ENCODE results near the gene INHBE.
"Not testable (repeated sequence)": the region's sequence is repeated elsewhere in the genome, so short reads cannot be mapped to it uniquely, and the experiment has no call there.

Gene INHBE

DNA sequence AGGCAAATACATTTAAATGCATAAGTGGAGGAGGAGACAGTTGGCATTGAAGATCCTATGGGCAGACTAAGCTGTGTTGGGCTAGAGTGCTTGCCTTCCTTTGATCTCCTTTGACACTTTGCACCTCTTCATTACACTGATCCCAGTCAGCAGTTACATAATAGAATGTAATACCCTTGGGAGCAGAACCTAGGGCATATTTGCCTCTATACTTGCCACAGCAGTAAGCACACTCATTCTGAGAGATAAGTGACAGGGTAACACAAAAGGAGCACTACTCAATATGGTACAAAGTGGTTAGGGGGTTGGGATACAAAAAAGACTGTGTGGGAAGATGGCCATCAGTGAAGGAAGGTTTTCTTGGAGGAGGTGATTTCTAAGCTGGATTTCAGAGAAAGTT is 41.7 kb downstream of the INHBE start:
- H3K36me3 ChIP-seq (ENCODE audit: control insufficient read depth, insufficient read depth, low read length) = peaks cover 22% of the 10 kb centered on the region
- DNase-seq (ENCODE audit: extremely low read depth, insufficient read length) = peak; percentile 32

DNA sequence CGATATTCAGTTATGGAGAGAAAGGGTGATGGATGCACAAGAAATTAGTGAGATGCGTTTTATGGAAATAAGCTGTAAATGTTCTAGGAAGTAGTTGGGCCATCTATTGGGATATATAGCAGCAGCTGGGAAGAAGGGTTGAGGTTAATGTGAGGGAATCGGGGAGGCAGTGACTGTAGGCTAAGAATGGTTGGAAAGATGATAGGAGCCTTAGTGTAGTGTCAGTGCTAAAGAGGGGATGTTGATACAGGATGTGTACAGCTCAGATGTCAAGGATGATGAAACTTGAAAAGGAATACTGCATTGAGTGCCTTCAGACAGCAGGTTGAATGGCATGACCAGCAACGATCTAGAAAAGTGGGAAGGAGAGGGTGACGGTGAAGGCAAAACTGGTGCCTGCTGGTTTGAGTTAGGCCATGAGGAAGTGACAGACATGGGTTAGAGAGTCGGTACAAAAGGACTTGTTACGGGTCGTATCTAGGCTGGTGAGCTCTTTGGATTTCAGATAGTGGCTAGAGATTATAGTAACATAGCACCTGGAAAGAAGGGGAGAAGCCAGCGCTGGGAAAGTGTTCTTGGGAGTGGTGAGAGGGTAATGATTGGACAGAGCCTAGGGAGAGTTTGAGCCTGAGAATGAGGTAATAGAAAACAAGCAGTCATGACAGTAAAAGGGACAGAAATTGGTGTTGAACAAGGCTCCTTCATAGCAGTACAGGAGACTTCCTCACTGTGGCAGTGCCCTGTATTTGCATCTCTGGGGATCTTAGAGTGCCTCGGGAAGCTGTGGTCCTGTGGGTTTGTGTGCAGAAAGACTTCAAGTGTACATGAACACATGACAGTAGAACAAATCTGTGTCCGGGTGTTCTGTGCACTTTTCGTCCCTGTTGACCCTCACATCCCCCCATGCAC is 42.4 kb downstream of the INHBE start:
- no peak overlapping the region for H3K4me3 ChIP-seq (replicated peaks; ENCODE audit: low read depth, low read length)
- H3K27me3 ChIP-seq (replicated peaks; ENCODE audit: control insufficient read depth, insufficient read depth, low read length) = no peaks in the 10 kb centered on the region
- TF ChIP-seq, protein P1, sequence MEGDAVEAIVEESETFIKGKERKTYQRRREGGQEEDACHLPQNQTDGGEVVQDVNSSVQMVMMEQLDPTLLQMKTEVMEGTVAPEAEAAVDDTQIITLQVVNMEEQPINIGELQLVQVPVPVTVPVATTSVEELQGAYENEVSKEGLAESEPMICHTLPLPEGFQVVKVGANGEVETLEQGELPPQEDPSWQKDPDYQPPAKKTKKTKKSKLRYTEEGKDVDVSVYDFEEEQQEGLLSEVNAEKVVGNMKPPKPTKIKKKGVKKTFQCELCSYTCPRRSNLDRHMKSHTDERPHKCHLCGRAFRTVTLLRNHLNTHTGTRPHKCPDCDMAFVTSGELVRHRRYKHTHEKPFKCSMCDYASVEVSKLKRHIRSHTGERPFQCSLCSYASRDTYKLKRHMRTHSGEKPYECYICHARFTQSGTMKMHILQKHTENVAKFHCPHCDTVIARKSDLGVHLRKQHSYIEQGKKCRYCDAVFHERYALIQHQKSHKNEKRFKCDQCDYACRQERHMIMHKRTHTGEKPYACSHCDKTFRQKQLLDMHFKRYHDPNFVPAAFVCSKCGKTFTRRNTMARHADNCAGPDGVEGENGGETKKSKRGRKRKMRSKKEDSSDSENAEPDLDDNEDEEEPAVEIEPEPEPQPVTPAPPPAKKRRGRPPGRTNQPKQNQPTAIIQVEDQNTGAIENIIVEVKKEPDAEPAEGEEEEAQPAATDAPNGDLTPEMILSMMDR (IDR thresholded peaks at IDR 0.05; ENCODE audit: insufficient read depth, low read length, poor library complexity, severe bottlenecking) = no peak
- H3K36me3 ChIP-seq (ENCODE audit: control insufficient read depth, insufficient read depth, low read length) = peaks cover 25% of the 10 kb centered on the region
- no peak for DNase-seq (ENCODE audit: extremely low read depth, insufficient read length)

More for the DNA sequence above, 41.7 kb downstream of the INHBE start:
- TF ChIP-seq, protein P1 (IDR thresholded peaks at IDR 0.05; ENCODE audit: insufficient read depth, low read length, poor library complexity, severe bottlenecking) = no peak
- Histone ChIP-seq H3K4me3 (replicated peaks; ENCODE audit: low read depth, low read length) (no peak overlapping the region), H3K27me3 (replicated peaks; ENCODE audit: control insufficient read depth, insufficient read depth, low read length) (no peaks in the 10 kb centered on the region)

DNA sequence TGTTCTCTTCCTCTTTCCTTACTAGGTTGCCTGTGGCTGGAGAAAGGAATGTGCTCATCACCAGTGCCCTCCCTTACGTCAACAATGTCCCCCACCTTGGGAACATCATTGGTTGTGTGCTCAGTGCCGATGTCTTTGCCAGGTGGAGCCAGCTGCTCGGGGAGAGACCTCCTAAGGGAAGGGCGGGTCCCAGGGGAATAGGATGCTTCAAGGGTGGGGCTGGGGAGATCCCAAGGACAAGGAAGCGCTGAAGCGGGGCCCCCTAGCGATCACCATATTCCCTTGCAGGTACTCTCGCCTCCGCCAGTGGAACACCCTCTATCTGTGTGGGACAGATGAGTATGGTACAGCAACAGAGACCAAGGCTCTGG is 43.0 kb downstream of the INHBE start:
- DNase-seq (ENCODE audit: extremely low read depth, insufficient read length) = no peak
- H3K36me3 ChIP-seq (ENCODE audit: control insufficient read depth, insufficient read depth, low read length) = peaks cover 21% of the 10 kb centered on the region
- H3K4me3 ChIP-seq (replicated peaks; ENCODE audit: low read depth, low read length) = no peak overlapping the region
- H3K27me3 ChIP-seq (replicated peaks; ENCODE audit: control insufficient read depth, insufficient read depth, low read length) = no peaks in the 10 kb centered on the region
- TF ChIP-seq, protein P1 (IDR thresholded peaks at IDR 0.05; ENCODE audit: insufficient read depth, low read length, poor library complexity, severe bottlenecking) = no peak

DNA sequence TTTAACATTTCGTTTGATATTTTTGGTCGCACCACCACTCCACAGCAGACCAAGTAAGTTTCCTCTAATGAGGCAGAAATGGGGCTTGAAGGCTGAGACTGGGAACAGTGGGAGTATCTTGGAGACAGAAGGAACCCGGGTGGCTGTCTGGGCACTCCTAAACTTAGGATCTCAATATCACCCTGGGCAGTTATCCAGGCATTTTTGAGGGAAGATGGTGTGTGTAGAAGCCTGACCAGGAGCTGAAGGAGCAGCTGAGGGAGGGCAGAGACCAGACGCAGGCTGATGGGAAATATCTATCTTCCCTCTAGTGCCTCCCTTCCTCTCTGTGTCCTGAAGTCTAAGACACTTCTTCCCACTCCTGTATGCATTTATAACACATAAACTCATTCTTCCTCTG is 43.5 kb downstream of the INHBE start:
- no peak for DNase-seq (ENCODE audit: extremely low read depth, insufficient read length)
- Histone ChIP-seq H3K36me3 (ENCODE audit: control insufficient read depth, insufficient read depth, low read length) (peaks cover 21% of the 10 kb centered on the region), H3K27me3 (replicated peaks; ENCODE audit: control insufficient read depth, insufficient read depth, low read length) (no peaks in the 10 kb centered on the region), H3K4me3 (replicated peaks; ENCODE audit: low read depth, low read length) (no peak overlapping the region)
- TF ChIP-seq, protein P1 (IDR thresholded peaks at IDR 0.05; ENCODE audit: insufficient read depth, low read length, poor library complexity, severe bottlenecking) = no peak

DNA sequence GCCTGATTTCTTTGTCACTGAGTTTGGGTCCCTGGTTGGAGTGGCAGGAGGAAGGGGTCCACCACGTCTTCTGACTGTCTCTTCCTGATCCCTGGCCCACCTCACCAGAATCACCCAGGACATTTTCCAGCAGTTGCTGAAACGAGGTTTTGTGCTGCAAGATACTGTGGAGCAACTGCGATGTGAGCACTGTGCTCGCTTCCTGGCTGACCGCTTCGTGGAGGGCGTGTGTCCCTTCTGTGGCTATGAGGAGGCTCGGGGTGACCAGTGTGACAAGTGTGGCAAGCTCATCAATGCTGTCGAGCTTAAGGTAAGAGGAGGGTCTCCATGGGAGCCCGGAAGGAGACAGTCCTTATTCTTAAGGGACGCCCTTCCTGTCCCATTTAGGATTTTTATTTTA is 45.1 kb downstream of the INHBE start:
- TF ChIP-seq, protein P1 (IDR thresholded peaks at IDR 0.05; ENCODE audit: insufficient read depth, low read length, poor library complexity, severe bottlenecking) = no peak
- DNase-seq (ENCODE audit: extremely low read depth, insufficient read length) = no peak

DNA sequence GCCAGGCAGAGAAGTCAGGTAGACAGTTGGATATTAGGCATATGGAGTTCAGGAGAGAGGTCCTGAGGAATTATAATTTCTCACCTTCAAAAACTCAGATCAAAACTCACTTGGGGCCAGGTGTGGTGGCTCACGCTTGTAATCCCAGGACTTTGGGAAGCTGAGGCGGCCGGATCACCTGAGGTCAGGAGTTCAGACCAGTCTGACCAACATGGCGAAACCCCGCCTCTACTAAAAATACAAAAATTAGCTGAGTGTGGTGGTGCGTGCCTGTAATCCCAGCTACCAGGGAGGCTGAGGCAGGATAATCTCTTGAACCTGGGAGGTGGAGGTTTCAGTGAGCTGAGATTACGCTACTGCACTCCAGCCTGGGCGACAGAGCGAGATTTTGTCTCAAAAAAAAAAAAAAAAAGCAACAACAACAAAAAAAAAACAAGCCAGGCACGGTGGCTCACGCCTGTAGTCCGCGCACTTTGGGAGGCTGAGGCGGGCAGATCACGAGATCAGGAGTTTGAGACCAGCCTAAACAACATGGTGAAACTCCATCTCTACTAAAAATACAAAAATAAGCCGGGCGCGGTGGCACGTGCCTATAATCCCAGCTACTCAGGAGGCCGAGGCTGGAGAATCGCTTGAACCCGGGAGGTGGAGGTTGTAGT is 47.3 kb downstream of the INHBE start:
- not testable (repeated sequence) for DNase-seq (ENCODE audit: extremely low read depth, insufficient read length); H3K27me3 ChIP-seq (replicated peaks; ENCODE audit: control insufficient read depth, insufficient read depth, low read length); H3K4me3 ChIP-seq (replicated peaks; ENCODE audit: low read depth, low read length)
- H3K36me3 ChIP-seq (ENCODE audit: control insufficient read depth, insufficient read depth, low read length) = peaks cover 29% of the 10 kb centered on the region

More for the DNA sequence above, 45.1 kb downstream of the INHBE start:
- Histone ChIP-seq H3K4me3 (replicated peaks; ENCODE audit: low read depth, low read length) (no peak overlapping the region), H3K27me3 (replicated peaks; ENCODE audit: control insufficient read depth, insufficient read depth, low read length) (no peaks in the 10 kb centered on the region), H3K36me3 (ENCODE audit: control insufficient read depth, insufficient read depth, low read length) (peaks cover 23% of the 10 kb centered on the region)

DNA sequence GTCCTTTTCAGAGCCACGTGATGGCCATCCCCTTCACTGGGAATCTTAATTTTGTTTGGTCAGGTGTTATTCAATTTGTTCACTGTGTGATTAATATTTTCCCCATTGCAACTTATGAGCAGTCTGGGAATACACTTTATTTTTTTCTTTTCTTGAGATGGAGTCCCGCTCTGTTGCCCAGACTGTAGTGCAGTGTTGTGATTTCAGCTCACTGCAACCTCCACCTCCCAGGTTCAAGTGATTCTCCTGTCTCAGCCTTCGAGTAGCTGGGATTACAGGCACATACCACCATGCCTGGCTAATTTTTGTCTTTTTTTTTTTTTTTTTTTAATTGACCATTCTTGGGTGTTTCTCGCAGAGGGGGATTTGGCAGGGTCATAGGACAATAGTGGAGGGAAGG is 51.4 kb downstream of the INHBE start:
- peaks cover 13% of the 10 kb centered on the region for H3K36me3 ChIP-seq (ENCODE audit: control insufficient read depth, insufficient read depth, low read length)
- DNase-seq (ENCODE audit: extremely low read depth, insufficient read length); H3K27me3 ChIP-seq (replicated peaks; ENCODE audit: control insufficient read depth, insufficient read depth, low read length); H3K4me3 ChIP-seq (replicated peaks; ENCODE audit: low read depth, low read length): not testable (repeated sequence)

Data from GM06990 (cell line).